Tibial nerve (tissue), 4 donors: ENCODE results near the gene APP. TPM values are rescaled to one million over a fixed set of nuclear protein-coding genes. Genes with fewer than 3 reads are reported as not detected.

Experiments
- DNase-seq, 2 donors: peaks; one replicate each; pipeline ENCODE4 v3.0.0-alpha.2; 2019; ENCODE audit warnings: low spot score in 2 of 2
- H3K27ac ChIP-seq, 4 donors: fragments of 200-600 bp; sonication (generic) in 3 of 4; one replicate each; pipeline ENCODE4 v1.5.1; 2017 to 2019; ENCODE audit warnings: mild to moderate bottlenecking in 1 of 4
- H3K27me3 ChIP-seq, 2 donors: fragments of 200-600 bp; sonication (generic) in 1 of 2; one replicate each; pipeline versions ENCODE4 v1.5.1 to v1.6.0; 2017 to 2019
- H3K36me3 ChIP-seq, 3 donors: fragments of 200-600 bp; sonication (generic); one replicate each; pipeline ENCODE4 v1.5.1; 2018 to 2019
- H3K4me1 ChIP-seq, 4 donors: fragments of 200-600 bp; sonication (generic) in 3 of 4; one replicate each; pipeline ENCODE4 v1.5.1; 2017 to 2019
- H3K4me3 ChIP-seq, 4 donors: fragments of 200-600 bp; sonication (generic) in 3 of 4; one replicate each; pipeline ENCODE4 v1.5.1; 2017 to 2019; ENCODE audit warnings: mild to moderate bottlenecking in 1 of 4, moderate library complexity in 1 of 4
- H3K9me3 ChIP-seq, 4 donors: fragments of 200-600 bp; sonication (generic) in 3 of 4; one replicate each; pipeline ENCODE4 v1.5.1; 2017 to 2019
- CTCF ChIP-seq, 5 experiments: fragments of 200-600 bp in 3 of 5; fragments of 450-650 bp in 2 of 5; sonication (generic) in 3 of 5; IDR thresholded peaks; one replicate each; pipeline ENCODE4 v1.5.1; 2016 to 2019; ENCODE audit warnings: antibody characterized with exemption in 5 of 5, mild to moderate bottlenecking in 3 of 5, moderate library complexity in 2 of 5
- EP300 ChIP-seq, 2 donors: sonication (generic); formaldehyde crosslinking; IDR thresholded peaks; one replicate each; pipeline ENCODE4 v1.6.1; 2017; ENCODE audit warnings: antibody characterized with exemption in 2 of 2, mild to moderate bottlenecking in 1 of 2
- POLR2A ChIP-seq, 2 donors: fragments of 450-650 bp; IDR thresholded peaks; one replicate each; pipeline ENCODE4 v1.6.1; 2017; ENCODE audit warnings: antibody characterized with exemption in 2 of 2, mild to moderate bottlenecking in 2 of 2, moderate library complexity in 2 of 2
- WGBS, 2 donors: methylation state at CpG; one replicate each; pipeline ENCODE4 v1.1.5; 2018; 5-methylcytosine and 5-hydroxymethylcytosine counted together
- total RNA-seq, 4 donors: library from RNA; depleted of rRNA; stranded (reverse); fragments of >200 nt; gene quantifications; one replicate each; pipeline ENCODE4 v1.1.0, GENCODE V29; 2016

Gene APP
- total RNA-seq, 4 donors from 2014 or later: 271 to 327 (median 293) TPM

GRCh38 chr21:26117324-26117971, 53.1 kb downstream of the APP start:
- H3K9me3 ChIP-seq: no peaks in the 10 kb centered on the region
- peaks cover 0 to 64% (median 15%) of the 10 kb centered on the region in 4 donors for H3K4me1 ChIP-seq
- H3K27ac ChIP-seq: peak overlapping the region; percentile 80 to 88 (median 86)
- H3K27me3 ChIP-seq: no peaks in the 10 kb centered on the region
- H3K4me3 ChIP-seq: peak overlapping the region in 1 of 4 donors; percentile 6
- TF ChIP-seq POLR2A (IDR thresholded peaks at IDR 0.05) (no peak), CTCF (IDR thresholded peaks at IDR 0.05) (no peak), EP300 (IDR thresholded peaks at IDR 0.05) (no peak)
- WGBS, 2 donors: 59 to 60% methylated on average over 5 of the region's 5 CpGs
- H3K36me3 ChIP-seq: no peaks in the 10 kb centered on the region
- no peak for DNase-seq

- peaks cover 0 to 61% (median 15%) of the 10 kb centered on the region in 4 donors for H3K4me1 ChIP-seq
These were observed 54.0 kb downstream of the APP start for GRCh38 chr21:26116456-26117011.

GRCh38 chr21:26115899-26116298, 54.7 kb downstream of the APP start:
- peak; percentile 69 for TF ChIP-seq EP300 (IDR thresholded peaks at IDR 0.05)
- TF ChIP-seq CTCF (IDR thresholded peaks at IDR 0.05): no peak
- TF ChIP-seq POLR2A (IDR thresholded peaks at IDR 0.05): peak in 1 of 2 donors; percentile 54
- Histone ChIP-seq H3K36me3 (peaks cover 0 to 8% (median 0%) of the 10 kb centered on the region in 3 donors), H3K9me3 (no peaks in the 10 kb centered on the region), H3K4me1 (peaks cover 0 to 61% (median 15%) of the 10 kb centered on the region in 4 donors), H3K4me3 (peak overlapping the region in 1 of 4 donors; percentile 14), H3K27me3 (no peaks in the 10 kb centered on the region), H3K27ac (peak overlapping the region; percentile 80 to 88 (median 86))
- 15 to 19% methylated on average over 2 of the region's 2 CpGs for WGBS, 2 donors
- no peak for DNase-seq

More at GRCh38 chr21:26116456-26117011, 54.0 kb downstream of the APP start:
- DNase-seq: no peak
- Histone ChIP-seq H3K36me3 (peaks cover 0 to 5% (median 0%) of the 10 kb centered on the region in 3 donors), H3K27ac (peak overlapping the region; percentile 80 to 88 (median 86)), H3K9me3 (no peaks in the 10 kb centered on the region), H3K27me3 (no peaks in the 10 kb centered on the region), H3K4me3 (peak overlapping the region in 1 of 4 donors; percentile 14)
- 23 to 25% methylated on average over 5 of the region's 5 CpGs for WGBS, 2 donors
- TF ChIP-seq EP300 (IDR thresholded peaks at IDR 0.05) (peak in 1 of 2 donors; percentile 45), CTCF (IDR thresholded peaks at IDR 0.05) (no peak), POLR2A (IDR thresholded peaks at IDR 0.05) (no peak)

- Histone ChIP-seq H3K27me3 (no peaks in the 10 kb centered on the region), H3K9me3 (no peaks in the 10 kb centered on the region), H3K27ac (peak overlapping the region; percentile 80 to 88 (median 86)), H3K4me1 (peaks cover 0 to 61% (median 15%) of the 10 kb centered on the region in 4 donors), H3K36me3 (peaks cover 0 to 8% (median 0%) of the 10 kb centered on the region in 3 donors), H3K4me3 (no peak overlapping the region)
- no peak for TF ChIP-seq CTCF (IDR thresholded peaks at IDR 0.05)
- no peak for TF ChIP-seq POLR2A (IDR thresholded peaks at IDR 0.05)
- TF ChIP-seq EP300 (IDR thresholded peaks at IDR 0.05): no peak
- no peak for DNase-seq
- WGBS, 2 donors: 38 to 42% methylated on average over 3 of the region's 3 CpGs
These were observed 55.3 kb downstream of the APP start for GRCh38 chr21:26115305-26115704.

- 59 to 81% methylated on average over 3 of the region's 3 CpGs for WGBS, 2 donors
- Histone ChIP-seq H3K27ac (peak overlapping the region in 2 of 4 donors; percentile 85 to 88), H3K36me3 (peaks cover 0 to 15% (median 0%) of the 10 kb centered on the region in 3 donors), H3K27me3 (no peaks in the 10 kb centered on the region), H3K4me3 (no peak overlapping the region), H3K4me1 (peaks cover 0 to 44% (median 12%) of the 10 kb centered on the region in 4 donors), H3K9me3 (no peaks in the 10 kb centered on the region)
- no peak for DNase-seq
- no peak for TF ChIP-seq CTCF (IDR thresholded peaks at IDR 0.05)
- TF ChIP-seq POLR2A (IDR thresholded peaks at IDR 0.05): no peak
These were observed 57.6 kb downstream of the APP start for GRCh38 chr21:26112975-26113374.
